CD4-positive, alpha-beta memory T cell (primary cell): ENCODE results near the gene IPO4. TPM values are rescaled to one million over a fixed set of nuclear protein-coding genes. Genes with fewer than 3 reads are reported as not detected.
A peak's percentile ranks its signal among the peaks of the same experiment; 100 is the strongest.

Experiments
- CTCF ChIA-PET: fragments of 350-600 bp; sonication (Branson Sonifier 250); formaldehyde crosslinking; loops from one replicate; lab custom pipeline; 2021; ENCODE audit warnings: inconsistent platforms; ENCODE audit not compliant: partially characterized antibody; lab: Charles Lee
- POLR2A ChIA-PET: fragments of 350-600 bp; sonication (Branson Sonifier 250); formaldehyde crosslinking; loops from one replicate; lab custom pipeline; 2021; ENCODE audit not compliant: partially characterized antibody; lab: Charles Lee
- DNase-seq, 5 donors: peaks; one replicate each; pipeline versions ENCODE4 v3.0.0 to v3.0.0-alpha.2; 2020 to 2022; ENCODE audit warnings: mixed read lengths in 1 of 5
- H3K27ac ChIP-seq: one replicate; pipeline ENCODE4 v1.7.0; 2013; ENCODE audit warnings: low read depth, low read length
- H3K27me3 ChIP-seq: 2 replicates; pipeline ENCODE4 v1.7.0; 2013; ENCODE audit warnings: mild to moderate bottlenecking, low read length, moderate library complexity; ENCODE audit not compliant: insufficient read depth
- H3K36me3 ChIP-seq: 2 replicates; pipeline ENCODE4 v1.7.0; 2013; ENCODE audit warnings: mild to moderate bottlenecking, low read length, moderate library complexity; ENCODE audit not compliant: insufficient read depth
- H3K4me1 ChIP-seq: 2 replicates; pipeline ENCODE4 v1.7.0; 2013; ENCODE audit warnings: mild to moderate bottlenecking, low read length, moderate library complexity; ENCODE audit not compliant: insufficient read depth
- H3K4me3 ChIP-seq, 2 donors: one replicate each; pipeline ENCODE4 v1.7.0; 2013; ENCODE audit warnings: low read length in 2 of 2, mild to moderate bottlenecking in 1 of 2
- H3K9me3 ChIP-seq, 2 donors: one replicate each; pipeline ENCODE4 v1.7.0; 2013; ENCODE audit warnings: low read length in 2 of 2, control low read depth in 1 of 2; ENCODE audit not compliant: control insufficient read depth in 1 of 2
- H3K27ac Mint-ChIP-seq, 7 donors: one replicate each; pipeline ENCODE4 v1.8.0; 2020 to 2021; ENCODE audit warnings: mixed read lengths in 7 of 7, mild to moderate bottlenecking in 6 of 7, inconsistent platforms in 3 of 7, moderate library complexity in 3 of 7
- H3K27me3 Mint-ChIP-seq, 2 donors: one replicate each; pipeline ENCODE4 v1.8.0; 2020 to 2021; ENCODE audit warnings: mixed read lengths in 2 of 2
- H3K36me3 Mint-ChIP-seq, 2 donors: one replicate each; pipeline ENCODE4 v1.8.0; 2020 to 2021; ENCODE audit warnings: mixed read lengths in 2 of 2, inconsistent platforms in 1 of 2, mild to moderate bottlenecking in 1 of 2
- H3K4me1 Mint-ChIP-seq, 4 donors: one replicate each; pipeline ENCODE4 v1.8.0; 2020 to 2021; ENCODE audit warnings: mixed read lengths in 4 of 4, mild to moderate bottlenecking in 1 of 4
- H3K4me3 Mint-ChIP-seq, 8 donors: one replicate each; pipeline ENCODE4 v1.8.0; 2020 to 2021; ENCODE audit warnings: mixed read lengths in 8 of 8, mild to moderate bottlenecking in 7 of 8, moderate library complexity in 6 of 8, inconsistent platforms in 3 of 8
- H3K9me3 Mint-ChIP-seq, 8 donors: one replicate each; pipeline ENCODE4 v1.8.0; 2020 to 2021; ENCODE audit warnings: mixed read lengths in 8 of 8, mild to moderate bottlenecking in 5 of 8, inconsistent platforms in 3 of 8, moderate library complexity in 1 of 8
- intact Hi-C: fragments of 100-400 bp; cut with micrococcal nuclease; formaldehyde crosslinking; loops from one replicate; pipeline ENCODE4 v1.15.1; 2023
- polyA plus RNA-seq, 2 donors: library from polyadenylated mRNA; unstranded; fragments of 300-500 nt; fragmentation: Illumina TruSeq; gene quantifications; one replicate each; pipeline ENCODE4 v1.2.3, GENCODE V29; 2021
- total RNA-seq, 2 experiments: library from RNA; stranded (reverse); gene quantifications; one replicate each; pipeline ENCODE4 v1.2.3, GENCODE V29; 2021

IPO4 gene
- total and polyA plus RNA-seq, 4 experiments from 2014 or later, result 19.8 to 30.2 (median 21.3) TPM

GRCh38 chr14:24181371-24182077, 7.1 kb downstream of the IPO4 start:
- no peaks in the 10 kb centered on the region for H3K4me1 ChIP-seq
- no peaks in the 10 kb centered on the region for H3K9me3 ChIP-seq
- POLR2A ChIA-PET, result interaction anchor here (1.1 to 1.4 kb wide), 4 partner anchors 14 to 101 kb away, joined by 3 to 4 read pairs (median 4); partner anchors contain the start of genes MDP1 and TM9SF1
- no peak overlapping the region for H3K27ac ChIP-seq
- peak overlapping the region in 4 of 7 donors; percentile 5 to 66 (median 44) for H3K27ac Mint-ChIP-seq
- H3K9me3 Mint-ChIP-seq, result no peaks in the 10 kb centered on the region
- peak overlapping the region in 1 of 8 donors; percentile 3 for H3K4me3 Mint-ChIP-seq
- no peak overlapping the region for H3K4me3 ChIP-seq
- intact Hi-C loops, result no loop called here
- peaks cover 1 to 9% (median 4%) of the 10 kb centered on the region in 4 donors for H3K4me1 Mint-ChIP-seq
- peaks cover 65% of the 10 kb centered on the region for H3K36me3 ChIP-seq
- no peak for DNase-seq
- peaks cover 19 to 68% of the 10 kb centered on the region in 2 donors for H3K36me3 Mint-ChIP-seq
- H3K27me3 ChIP-seq, result no peaks in the 10 kb centered on the region
- CTCF ChIA-PET, result interaction anchor here (0.8 to 1.4 kb wide), 3 partner anchors 65 to 152 kb away, joined by 3 to 4 read pairs (median 3); no protein-coding TSS in a partner anchor
- H3K27me3 Mint-ChIP-seq, result no peaks in the 10 kb centered on the region

- Histone ChIP-seq H3K4me3 (no peak overlapping the region), H3K9me3 (no peaks in the 10 kb centered on the region), H3K4me1 (no peaks in the 10 kb centered on the region), H3K36me3 (peaks cover 51% of the 10 kb centered on the region), H3K27me3 (no peaks in the 10 kb centered on the region), H3K27ac (no peak overlapping the region)
- H3K9me3 Mint-ChIP-seq, result no peaks in the 10 kb centered on the region
- CTCF ChIA-PET, result interaction anchor here (1.2 to 1.5 kb wide), 4 partner anchors 19 to 153 kb away, joined by 3 to 6 read pairs (median 4); partner anchors contain the start of genes IRF9 and TINF2
- no peaks in the 10 kb centered on the region for H3K27me3 Mint-ChIP-seq
- intact Hi-C loops, result no loop called here
- H3K36me3 Mint-ChIP-seq, result peaks cover 19 to 68% of the 10 kb centered on the region in 2 donors
- POLR2A ChIA-PET, result interaction anchor here (0.8 to 1.4 kb wide), 2 partner anchors 19 to 99 kb away, joined by 3 read pairs; partner anchors contain the start of gene IRF9
- no peak overlapping the region for H3K4me3 Mint-ChIP-seq
- peak overlapping the region in 1 of 7 donors; percentile 41 for H3K27ac Mint-ChIP-seq
- H3K4me1 Mint-ChIP-seq, result peaks cover 2 to 8% (median 6%) of the 10 kb centered on the region in 4 donors
- no peak for DNase-seq
Observed at GRCh38 chr14:24179961-24180796, 8.4 kb downstream of the IPO4 start.

DNA sequence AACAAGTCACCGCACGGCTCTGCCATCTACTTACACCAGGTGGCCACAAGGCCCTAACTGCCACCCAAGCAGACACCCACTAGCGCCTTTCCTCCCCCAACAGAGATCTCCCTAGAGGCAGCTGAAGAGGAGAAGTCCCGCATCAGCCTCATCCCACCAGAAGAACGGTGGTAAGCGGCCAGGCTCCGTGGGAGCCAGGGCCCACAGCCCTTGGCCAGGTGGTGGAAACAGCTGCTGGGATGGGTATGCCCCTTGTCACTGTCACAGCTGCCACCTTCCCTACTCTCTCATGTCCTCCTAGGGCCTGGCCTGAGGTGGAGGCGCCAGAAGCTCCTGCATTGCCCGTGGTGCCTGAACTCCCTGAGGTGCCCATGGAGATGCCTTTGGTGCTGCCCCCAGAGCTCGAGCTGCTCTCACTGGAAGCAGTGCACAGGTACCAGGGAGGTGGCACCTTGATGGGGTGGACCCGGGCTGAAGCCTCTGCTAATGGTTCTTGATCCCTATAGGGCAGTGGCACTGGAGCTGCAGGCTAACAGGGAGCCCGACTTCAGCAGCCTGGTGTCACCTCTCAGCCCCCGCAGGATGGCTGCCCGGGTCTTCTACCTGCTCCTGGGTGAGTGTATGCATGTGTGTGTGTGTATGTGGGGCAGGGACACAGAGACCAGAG, 9.2 kb downstream of the IPO4 start:
- intact Hi-C loops, result no loop called here
- Histone ChIP-seq H3K36me3 (peaks cover 44% of the 10 kb centered on the region), H3K4me1 (no peaks in the 10 kb centered on the region), H3K27me3 (no peaks in the 10 kb centered on the region), H3K27ac (no peak overlapping the region), H3K9me3 (no peaks in the 10 kb centered on the region), H3K4me3 (no peak overlapping the region)
- no peak for DNase-seq
- Mint-ChIP-seq H3K4me3 (peak overlapping the region in 1 of 8 donors; percentile 8), H3K4me1 (peaks cover 8 to 16% (median 12%) of the 10 kb centered on the region in 4 donors), H3K27me3 (no peaks in the 10 kb centered on the region), H3K9me3 (no peaks in the 10 kb centered on the region), H3K27ac (peak overlapping the region in 5 of 7 donors; percentile 29 to 91 (median 49)), H3K36me3 (peaks cover 19 to 74% of the 10 kb centered on the region in 2 donors)
- CTCF ChIA-PET, result interaction anchor here (0.5 to 1.5 kb wide), 4 partner anchors 8 to 71 kb away, joined by 3 to 6 read pairs (median 4); partner anchors contain the start of genes IRF9 and TINF2
- POLR2A ChIA-PET, result interaction anchor here (0.8 to 2.3 kb wide), 6 partner anchors 9 to 33 kb away, joined by 3 to 5 read pairs (median 3); partner anchors contain the start of genes IPO4, IRF9 and TM9SF1

- Mint-ChIP-seq H3K27ac (peak overlapping the region in 4 of 7 donors; percentile 49 to 91 (median 62)), H3K27me3 (no peaks in the 10 kb centered on the region), H3K4me1 (peaks cover 10 to 18% (median 13%) of the 10 kb centered on the region in 4 donors), H3K4me3 (no peak overlapping the region), H3K36me3 (peaks cover 19 to 76% of the 10 kb centered on the region in 2 donors), H3K9me3 (no peaks in the 10 kb centered on the region)
- Histone ChIP-seq H3K36me3 (peaks cover 39% of the 10 kb centered on the region), H3K9me3 (no peaks in the 10 kb centered on the region), H3K4me1 (no peaks in the 10 kb centered on the region), H3K27me3 (no peaks in the 10 kb centered on the region), H3K4me3 (no peak overlapping the region), H3K27ac (no peak overlapping the region)
- intact Hi-C loops, result no loop called here
- CTCF ChIA-PET, result interaction anchor here (0.5 to 1.2 kb wide), 2 partner anchors 7 to 64 kb away, joined by 4 to 6 read pairs; partner anchors contain the start of gene TINF2
- POLR2A ChIA-PET, result interaction anchor here (0.8 to 2.3 kb wide), 5 partner anchors 10 to 34 kb away, joined by 3 to 5 read pairs (median 3); partner anchors contain the start of genes IPO4 and TM9SF1
- no peak for DNase-seq
Observed at GRCh38 chr14:24178399-24179178, 10.0 kb downstream of the IPO4 start.

- Histone ChIP-seq H3K27ac (no peak overlapping the region), H3K4me3 (no peak overlapping the region), H3K9me3 (no peaks in the 10 kb centered on the region), H3K4me1 (no peaks in the 10 kb centered on the region), H3K36me3 (peaks cover 37% of the 10 kb centered on the region), H3K27me3 (no peaks in the 10 kb centered on the region)
- peaks cover 19 to 75% of the 10 kb centered on the region in 2 donors for H3K36me3 Mint-ChIP-seq
- H3K27ac Mint-ChIP-seq, result peak overlapping the region in 3 of 7 donors; percentile 52 to 81 (median 64)
- DNase-seq, result no peak
- H3K9me3 Mint-ChIP-seq, result no peaks in the 10 kb centered on the region
- peaks cover 11 to 25% (median 13%) of the 10 kb centered on the region in 4 donors for H3K4me1 Mint-ChIP-seq
- ChIA-PET CTCF (no interaction called here), POLR2A (interaction anchor here (1.2 to 2.3 kb wide), 2 partner anchors 13 to 35 kb away, joined by 3 to 5 read pairs; no protein-coding TSS in a partner anchor)
- H3K4me3 Mint-ChIP-seq, result no peak overlapping the region
- intact Hi-C loops, result no loop called here
- H3K27me3 Mint-ChIP-seq, result no peaks in the 10 kb centered on the region
Observed at GRCh38 chr14:24177891-24178290, 10.7 kb downstream of the IPO4 start.
